SH-SY5Y (cell line): Measurements from ENCODE around the gene LCN15.

Source experiments
- GATA2 ChIP-seq: IDR thresholded peaks from 2 replicates; pipeline ENCODE4 v1.6.1; 2011; ENCODE audit warnings: mild to moderate bottlenecking, low read depth, low read length
- GATA3 ChIP-seq: IDR thresholded peaks from 2 replicates; pipeline ENCODE4 v1.6.1; 2011; ENCODE audit warnings: low read depth, mild to moderate bottlenecking, low read length, moderate library complexity

DNA sequence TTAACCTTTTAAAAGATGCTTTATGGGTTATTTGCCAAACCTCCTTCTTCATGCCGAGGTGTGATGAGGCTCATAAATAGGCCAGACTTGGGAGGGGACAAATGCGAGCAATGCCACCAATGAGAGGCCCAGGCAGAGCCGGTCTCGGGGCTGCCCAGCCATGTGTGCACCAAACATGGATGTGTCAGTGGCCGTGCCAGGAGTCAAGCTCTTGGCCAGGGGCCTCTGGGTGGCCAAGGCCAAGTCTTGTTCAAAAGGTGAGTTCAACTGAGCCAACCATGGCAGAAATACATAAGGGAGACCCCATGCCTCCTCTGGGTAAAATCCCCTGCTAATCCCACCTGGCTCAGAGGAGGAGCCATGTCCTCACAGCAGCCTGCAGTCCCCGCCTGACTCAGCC lies 10.9 kb upstream of the LCN15 start:
- TF ChIP-seq GATA3 (no peak), GATA2 (no peak)
